Transverse colon (tissue), 3 donors: Measurements from ENCODE around the gene NOVA1.

Experiments
- POLR2A ChIP-seq: fragments of 450-650 bp; IDR thresholded peaks from one replicate; pipeline ENCODE4 v1.6.1; 2016; ENCODE audit warnings: antibody characterized with exemption, mild to moderate bottlenecking, moderate library complexity
- TF ChIP-seq, protein P1 (sequence below), 5 experiments: fragments of 200-600 bp in 3 of 5; fragments of 450-650 bp in 2 of 5; sonication (generic) in 3 of 5; IDR thresholded peaks; 1 replicate in 2 of 5; 2 replicates in 3 of 5; pipeline ENCODE4 v1.5.1; 2016 to 2017; ENCODE audit warnings: antibody characterized with exemption in 5 of 5, inconsistent platforms in 3 of 5, mild to moderate bottlenecking in 2 of 5, moderate library complexity in 1 of 5

DNA sequence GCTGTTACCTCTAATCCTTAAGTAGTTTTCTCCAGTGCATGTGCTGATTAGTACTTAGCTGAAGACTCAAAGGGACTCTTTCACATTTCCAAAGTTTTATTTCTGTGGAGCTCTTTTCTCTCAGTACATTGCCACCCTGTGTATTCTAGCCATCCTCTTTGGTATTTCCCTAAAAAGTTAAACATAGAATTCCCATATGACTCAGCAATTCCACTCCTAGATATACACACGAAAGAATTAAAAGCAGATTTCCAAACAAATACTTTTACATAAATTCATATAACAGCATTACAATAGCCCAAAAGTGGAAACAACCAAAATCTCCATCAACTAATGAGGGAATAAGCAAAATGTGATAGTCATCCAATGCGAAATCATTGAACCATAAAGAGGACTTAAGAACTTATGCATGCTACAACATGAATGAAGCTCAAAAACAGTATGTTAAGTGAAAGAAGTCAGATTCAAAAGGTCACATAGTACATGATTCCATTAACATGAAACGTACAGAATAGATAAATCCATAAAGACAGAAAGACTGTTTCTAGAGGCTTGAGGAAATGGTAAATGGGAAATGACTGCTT is 9.0 kb upstream of the NOVA1 start:
- TF ChIP-seq, protein P1, sequence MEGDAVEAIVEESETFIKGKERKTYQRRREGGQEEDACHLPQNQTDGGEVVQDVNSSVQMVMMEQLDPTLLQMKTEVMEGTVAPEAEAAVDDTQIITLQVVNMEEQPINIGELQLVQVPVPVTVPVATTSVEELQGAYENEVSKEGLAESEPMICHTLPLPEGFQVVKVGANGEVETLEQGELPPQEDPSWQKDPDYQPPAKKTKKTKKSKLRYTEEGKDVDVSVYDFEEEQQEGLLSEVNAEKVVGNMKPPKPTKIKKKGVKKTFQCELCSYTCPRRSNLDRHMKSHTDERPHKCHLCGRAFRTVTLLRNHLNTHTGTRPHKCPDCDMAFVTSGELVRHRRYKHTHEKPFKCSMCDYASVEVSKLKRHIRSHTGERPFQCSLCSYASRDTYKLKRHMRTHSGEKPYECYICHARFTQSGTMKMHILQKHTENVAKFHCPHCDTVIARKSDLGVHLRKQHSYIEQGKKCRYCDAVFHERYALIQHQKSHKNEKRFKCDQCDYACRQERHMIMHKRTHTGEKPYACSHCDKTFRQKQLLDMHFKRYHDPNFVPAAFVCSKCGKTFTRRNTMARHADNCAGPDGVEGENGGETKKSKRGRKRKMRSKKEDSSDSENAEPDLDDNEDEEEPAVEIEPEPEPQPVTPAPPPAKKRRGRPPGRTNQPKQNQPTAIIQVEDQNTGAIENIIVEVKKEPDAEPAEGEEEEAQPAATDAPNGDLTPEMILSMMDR (IDR thresholded peaks at IDR 0.05): no peak
- no peak for TF ChIP-seq POLR2A
